K562 (cell line): Measurements from ENCODE around the gene FGF5. TPM values are rescaled to one million over a fixed set of nuclear protein-coding genes. Genes with fewer than 3 reads are reported as not detected.

ENCODE experiments used
- CXXC5 ChIP-seq: fragments of 250-450 bp; sonication (Bioruptor Pico); IDR thresholded peaks from 2 replicates; pipeline ENCODE4 v1.8.0; 2022; ENCODE audit warnings: inconsistent platforms, mild to moderate bottlenecking, moderate library complexity
- FOXA3 ChIP-seq, 2 experiments: fragments of 450-650 bp in 1 of 2; sonication (generic) in 1 of 2; formaldehyde crosslinking; IDR thresholded peaks in 1 of 2; conservative IDR thresholded peaks in 1 of 2; 2 replicates each; pipeline versions ENCODE4 v1.4.0 to v1.8.0; 2020 to 2022; ENCODE audit warnings: mild to moderate bottlenecking in 2 of 2, missing genetic modification reagents in 1 of 2
- FOXK2 ChIP-seq, 2 experiments: fragments of 450-650 bp; IDR thresholded peaks in 1 of 2; conservative IDR thresholded peaks in 1 of 2; 2 replicates each; pipeline ENCODE4 v1.6.1; 2016; ENCODE audit warnings: low read depth in 2 of 2, mild to moderate bottlenecking in 1 of 2
- MTA3 ChIP-seq: fragments of 450-650 bp; formaldehyde crosslinking; IDR thresholded peaks from 2 replicates; pipeline ENCODE4 v1.6.1; 2017; ENCODE audit warnings: mild to moderate bottlenecking, borderline replicate concordance
- MYC ChIP-seq, 2 experiments: fragments of 250-450 bp in 1 of 2; sonication (Bioruptor Pico) in 1 of 2; IDR thresholded peaks; 2 replicates each; pipeline versions ENCODE4 v1.5.1 to v1.6.1; 2012 to 2021; ENCODE audit warnings: low read depth in 2 of 2, borderline replicate concordance in 1 of 2, improper control_type of control experiment in 1 of 2, low read length in 1 of 2, mild to moderate bottlenecking in 1 of 2, moderate library complexity in 1 of 2
- NFIC ChIP-seq: fragments of 450-650 bp; IDR thresholded peaks from 2 replicates; pipeline ENCODE4 v1.6.1; 2017; ENCODE audit warnings: mild to moderate bottlenecking, inconsistent platforms
- NR2C2 ChIP-seq, 2 experiments: fragments of 200-800 bp in 1 of 2; sonication (Bioruptor generic) in 1 of 2; sonication (generic) in 1 of 2; formaldehyde crosslinking in 1 of 2; IDR thresholded peaks; 2 replicates each; pipeline versions ENCODE4 v1.6.1 to v1.8.0; 2016 to 2022; ENCODE audit warnings: mild to moderate bottlenecking in 1 of 2, missing compliant biosample characterization in 1 of 2, missing genetic modification characterization in 1 of 2, missing genetic modification reagents in 1 of 2
- NRF1 ChIP-seq, 2 experiments: fragments of 450-650 bp; IDR thresholded peaks in 1 of 2; conservative IDR thresholded peaks in 1 of 2; 2 replicates each; pipeline ENCODE4 v1.6.1; 2014; ENCODE audit warnings: mild to moderate bottlenecking in 2 of 2
- POLR2B ChIP-seq: fragments of 450-650 bp; IDR thresholded peaks from 2 replicates; pipeline ENCODE4 v1.6.1; 2018; ENCODE audit warnings: low read depth; ENCODE audit not compliant: partially characterized antibody
- RBBP5 ChIP-seq: fragments of 200-600 bp; sonication (generic); IDR thresholded peaks from 2 replicates; pipeline ENCODE4 v1.6.1; 2012; ENCODE audit warnings: borderline replicate concordance, mild to moderate bottlenecking, low read length, control low read depth, inconsistent platforms; ENCODE audit not compliant: insufficient read depth, poor library complexity, severe bottlenecking
- SUPT5H ChIP-seq: fragments of 450-650 bp; IDR thresholded peaks from 2 replicates; pipeline ENCODE4 v1.6.1; 2016
- TBP ChIP-seq: optimal IDR thresholded peaks from 2 replicates; pipeline ENCODE3; 2011; ENCODE audit warnings: low read depth, low read length, improper control_type of control experiment
- ZFP91 ChIP-seq: sonication (generic); formaldehyde crosslinking; IDR thresholded peaks from 2 replicates; pipeline ENCODE4 v1.8.0; 2022; ENCODE audit warnings: mild to moderate bottlenecking, missing genetic modification reagents
- polyA plus RNA-seq, 8 experiments: library from polyadenylated mRNA; depleted of rRNA in 4 of 8; stranded (reverse) in 5 of 8; unstranded in 3 of 8; fragments of >200 nt; fragmentation: Nextera tagmentation in 2 of 8; fragmentation: Illumina TruSeq in 1 of 8; extraction: Ambion mirVana in 2 of 8; extraction: Trizol in 1 of 8; gene quantifications; 2 replicates each; pipeline versions ENCODE4 v1.2.1 to v1.2.3, GENCODE V29; 2011 to 2014; ENCODE audit warnings: inconsistent platforms in 1 of 8, missing spikeins in 1 of 8
- total RNA-seq, 7 experiments: library from RNA; depleted of rRNA in 6 of 7; stranded (reverse); fragments of >200 nt in 6 of 7; fragmentation: Illumina TruSeq in 2 of 7; extraction: Trizol in 2 of 7; gene quantifications; 2 replicates each; pipeline versions ENCODE4 v1.2.1 to v1.2.3, GENCODE V29; 2011 to 2021; ENCODE audit warnings: low replicate concordance in 1 of 7

FGF5 gene
- total and polyA plus RNA-seq, 9 of the 15 experiments (the other 6 are each of a cell fraction or from before 2014, with no cell fraction given), result 0.38 to 2.7 (median 1.1) TPM

GRCh38 chr4:80266253-80266901, at the start of gene FGF5 (continued):
- TF ChIP-seq ZFP91 (CRISPR knock-in tag), result 0 out of 2 replicates have a peak, but pooled peaks have one; percentile 29
- peak; percentile 76 for TF ChIP-seq SUPT5H
- peak; percentile 43; the same call in 1 of the 2 replicates for TF ChIP-seq CXXC5 (CRISPR knock-in tag)
- peak; percentile 56 for TF ChIP-seq TBP
- 0 out of 2 replicates have a peak, but pooled peaks have one; percentile 15 for TF ChIP-seq NFIC
- TF ChIP-seq NRF1 (conservative IDR thresholded peaks at IDR 0.05 in 1 of 2, IDR thresholded peaks at IDR 0.05 in 1 of 2), result peak; percentile 58 to 65; a peak in 3 of 4 replicates
- 0 out of 2 replicates have a peak, but pooled peaks have one; percentile 41 for TF ChIP-seq MTA3
- peak in 1 of 2 experiments; percentile 25; a peak in 1 of 4 replicates for TF ChIP-seq FOXK2 (conservative IDR thresholded peaks at IDR 0.05 in 1 of 2, IDR thresholded peaks at IDR 0.05 in 1 of 2; ENCODE audit: low read depth in 2 of 2)
- peak; percentile 46 for TF ChIP-seq MYC (IDR thresholded peaks at IDR 0.05; ENCODE audit: low read depth, low read length)
- TF ChIP-seq MYC (CRISPR knock-in tag; IDR thresholded peaks at IDR 0.05; ENCODE audit: borderline replicate concordance, low read depth), result no peak
- TF ChIP-seq POLR2B, result peak; percentile 69
- peak; percentile 58 for TF ChIP-seq RBBP5
- peak; percentile 31 to 87; a peak in 2 of 4 replicates for TF ChIP-seq FOXA3 (CRISPR knock-in tag; conservative IDR thresholded peaks at IDR 0.05 in 1 of 2, IDR thresholded peaks at IDR 0.05 in 1 of 2)
- peak; percentile 45; the same call in 1 of the 2 replicates for TF ChIP-seq NR2C2 (CRISPR knock-in tag; IDR thresholded peaks at IDR 0.05)
- no peak for TF ChIP-seq NR2C2 (tag; IDR thresholded peaks at IDR 0.05)
